GM12892 (cell line): ENCODE measurements around the gene OR2AT4.

Experiments
- POLR2A ChIP-seq: IDR thresholded peaks from 2 replicates; pipeline ENCODE4 v1.6.1; 2011; ENCODE audit warnings: low read depth, low read length, control low read depth
- POLR2AphosphoS5 ChIP-seq: IDR thresholded peaks from 2 replicates; pipeline ENCODE4 v1.6.1; 2011; ENCODE audit warnings: low read depth, low read length, control low read depth

DNA sequence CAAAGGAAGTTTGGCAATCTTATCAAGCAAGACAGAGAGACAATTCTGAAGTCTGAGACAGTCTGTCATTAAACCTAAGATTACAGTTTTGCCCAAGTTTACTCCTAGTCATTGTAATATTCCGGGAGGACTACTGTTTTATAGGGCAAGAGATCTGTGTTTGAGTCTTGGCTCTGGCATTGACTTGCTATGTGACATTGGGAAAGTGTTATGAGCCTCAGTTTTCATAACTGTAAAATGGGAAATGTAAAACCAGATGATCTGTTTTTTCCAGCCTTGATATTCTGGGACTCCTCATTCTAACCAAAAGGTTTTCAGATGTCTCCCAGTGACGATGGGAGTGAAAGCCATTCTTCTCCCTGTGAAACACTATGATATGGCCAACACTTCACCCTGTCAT lies 29.9 kb upstream of the OR2AT4 start:
- TF ChIP-seq POLR2AphosphoS5: no peak
- no peak for TF ChIP-seq POLR2A
